Stimulated activated CD8-positive, alpha-beta memory T cell treated with anti-CD3 and anti-CD28 coated beads, Interleukin-12 subunit alpha, Interleukin-12 subunit beta, amount 100 ng/mL, for 24 hours (primary cell): ENCODE results near the gene FANK1.
A peak's percentile ranks its signal among the peaks of the same experiment; 100 is the strongest.

Experiments
- DNase-seq: peaks from one replicate; pipeline ENCODE4 v3.0.0-alpha.2; 2020; ENCODE audit errors: extremely low read depth

Gene FANK1, protein sequence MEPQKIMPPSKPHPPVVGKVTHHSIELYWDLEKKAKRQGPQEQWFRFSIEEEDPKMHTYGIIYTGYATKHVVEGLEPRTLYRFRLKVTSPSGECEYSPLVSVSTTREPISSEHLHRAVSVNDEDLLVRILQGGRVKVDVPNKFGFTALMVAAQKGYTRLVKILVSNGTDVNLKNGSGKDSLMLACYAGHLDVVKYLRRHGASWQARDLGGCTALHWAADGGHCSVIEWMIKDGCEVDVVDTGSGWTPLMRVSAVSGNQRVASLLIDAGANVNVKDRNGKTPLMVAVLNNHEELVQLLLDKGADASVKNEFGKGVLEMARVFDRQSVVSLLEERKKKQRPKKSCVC

DNA sequence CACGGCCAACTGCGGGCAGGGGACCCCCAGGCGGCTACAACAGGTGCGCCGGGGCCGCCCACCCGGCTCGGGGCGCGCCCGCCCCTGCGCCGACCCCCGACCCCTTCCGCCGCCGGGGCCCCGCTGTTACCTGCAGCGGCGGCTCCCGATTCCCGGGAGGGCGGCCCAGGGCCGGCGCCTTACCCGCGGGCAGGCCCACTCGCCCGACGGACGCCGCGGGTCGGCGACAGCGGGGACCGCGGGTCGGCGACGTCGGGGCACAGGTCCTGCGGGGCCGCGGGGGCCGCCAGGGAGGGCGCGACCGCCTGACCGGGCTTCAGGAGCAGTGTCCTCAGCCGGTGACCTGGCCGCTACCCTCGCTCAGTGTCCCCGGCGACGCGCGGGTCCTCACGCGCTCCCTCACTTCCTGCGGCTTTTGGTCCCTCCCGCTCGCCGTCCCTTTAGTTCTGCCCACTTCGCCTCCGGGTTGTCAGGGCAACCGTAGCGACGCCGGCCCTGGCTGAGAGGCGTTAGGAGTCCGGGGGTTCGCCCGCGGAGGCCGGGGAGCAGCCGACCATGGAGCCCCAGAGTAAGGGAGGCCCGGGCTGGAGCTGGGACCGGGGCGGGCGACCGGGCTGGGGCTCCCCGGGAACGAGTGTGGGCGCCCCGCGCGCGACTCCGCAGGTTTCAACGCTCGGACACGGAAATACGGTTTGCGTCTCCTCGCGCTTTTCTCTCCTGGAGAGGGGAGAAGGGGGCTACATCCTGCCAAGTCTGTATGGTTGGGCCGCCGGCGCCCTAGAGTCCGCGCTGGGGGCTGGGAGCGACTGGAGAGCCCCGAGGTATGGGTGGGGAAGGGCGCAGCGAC is at the start of gene FANK1:
TSS of gene FANK1 (plus strand) at position 477 of the 847 bp plus-strand sequence. CDS start at position 556, 79 bp downstream.
- peak; percentile 51 for DNase-seq

DNA sequence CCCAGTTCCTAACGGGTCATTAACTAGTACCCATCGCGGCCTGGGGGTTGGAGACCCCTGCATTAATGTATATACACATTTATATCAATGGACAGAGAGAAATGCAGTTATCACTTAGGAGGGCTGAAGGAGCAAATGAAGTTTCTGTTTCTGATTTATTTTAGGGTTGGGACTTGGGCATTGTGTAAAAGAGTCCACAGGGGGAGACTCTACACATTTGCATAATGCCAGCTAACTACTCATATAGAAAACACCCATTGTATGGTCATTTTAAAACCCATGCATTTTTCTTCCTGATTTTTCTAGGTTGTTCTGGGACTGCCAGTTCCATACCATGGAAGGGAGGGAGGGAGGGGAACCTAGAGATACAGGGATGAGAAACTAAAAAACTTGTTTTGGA is 49.5 kb upstream of the FANK1 start:
- no peak for DNase-seq

DNA sequence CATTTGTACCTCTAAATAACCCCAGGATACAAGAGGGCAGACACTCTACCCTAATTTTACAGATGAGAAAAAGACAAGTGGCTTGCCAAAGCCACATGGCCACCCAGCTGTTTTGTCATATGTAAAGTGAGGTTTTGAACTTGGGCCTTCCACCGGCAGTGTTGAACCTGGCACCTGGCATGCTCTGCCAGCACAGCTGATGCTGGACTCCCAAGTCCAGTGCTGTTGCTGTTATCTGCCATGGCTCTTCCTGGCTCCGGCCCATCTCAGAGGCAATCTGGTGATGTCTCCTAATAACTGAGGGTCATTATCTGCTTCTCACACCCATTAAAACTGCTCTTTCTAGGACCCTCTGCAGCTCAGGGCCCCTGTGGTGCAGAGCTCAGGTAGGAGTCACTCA is 48.0 kb upstream of the FANK1 start:
- DNase-seq, result no peak

DNA sequence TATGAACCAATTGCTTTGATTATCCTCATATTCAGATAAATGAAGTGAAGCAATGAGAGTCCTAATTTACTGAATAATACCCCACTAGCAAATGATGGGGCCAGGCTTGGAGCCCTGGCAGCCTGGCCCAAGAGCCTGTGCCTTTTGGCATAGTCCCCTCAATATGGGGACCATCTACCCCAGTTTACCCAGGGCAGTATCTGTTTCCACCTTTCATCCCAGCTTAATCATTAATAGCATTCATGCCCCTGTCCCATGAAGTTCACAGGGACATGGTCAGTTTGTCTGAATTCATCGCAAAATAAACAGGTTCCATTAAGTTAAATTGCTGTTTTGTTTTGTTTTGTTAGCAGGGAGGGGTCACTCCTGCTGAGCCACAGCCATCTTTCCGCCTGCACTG is 47.5 kb upstream of the FANK1 start:
- DNase-seq, result no peak

DNA sequence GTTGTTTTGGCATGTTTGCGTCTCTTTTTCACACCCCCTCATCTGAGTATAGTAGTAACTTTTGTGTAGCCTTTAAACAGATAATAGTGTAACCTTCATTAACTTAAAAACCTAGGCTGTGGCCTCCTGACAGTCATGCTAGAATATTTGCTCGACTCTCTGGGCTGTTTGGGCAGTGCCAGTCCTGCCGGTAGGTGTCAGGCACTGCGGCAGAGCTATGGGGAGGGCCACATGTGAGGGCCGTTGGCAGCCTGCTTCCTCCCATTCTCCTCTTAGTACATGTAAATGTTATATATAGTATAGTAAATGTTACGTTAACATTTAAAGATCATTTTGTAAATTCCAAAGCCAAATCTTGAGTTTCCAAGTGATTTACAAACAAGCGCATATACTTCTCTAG is 46.9 kb upstream of the FANK1 start:
- DNase-seq, result no peak

DNA sequence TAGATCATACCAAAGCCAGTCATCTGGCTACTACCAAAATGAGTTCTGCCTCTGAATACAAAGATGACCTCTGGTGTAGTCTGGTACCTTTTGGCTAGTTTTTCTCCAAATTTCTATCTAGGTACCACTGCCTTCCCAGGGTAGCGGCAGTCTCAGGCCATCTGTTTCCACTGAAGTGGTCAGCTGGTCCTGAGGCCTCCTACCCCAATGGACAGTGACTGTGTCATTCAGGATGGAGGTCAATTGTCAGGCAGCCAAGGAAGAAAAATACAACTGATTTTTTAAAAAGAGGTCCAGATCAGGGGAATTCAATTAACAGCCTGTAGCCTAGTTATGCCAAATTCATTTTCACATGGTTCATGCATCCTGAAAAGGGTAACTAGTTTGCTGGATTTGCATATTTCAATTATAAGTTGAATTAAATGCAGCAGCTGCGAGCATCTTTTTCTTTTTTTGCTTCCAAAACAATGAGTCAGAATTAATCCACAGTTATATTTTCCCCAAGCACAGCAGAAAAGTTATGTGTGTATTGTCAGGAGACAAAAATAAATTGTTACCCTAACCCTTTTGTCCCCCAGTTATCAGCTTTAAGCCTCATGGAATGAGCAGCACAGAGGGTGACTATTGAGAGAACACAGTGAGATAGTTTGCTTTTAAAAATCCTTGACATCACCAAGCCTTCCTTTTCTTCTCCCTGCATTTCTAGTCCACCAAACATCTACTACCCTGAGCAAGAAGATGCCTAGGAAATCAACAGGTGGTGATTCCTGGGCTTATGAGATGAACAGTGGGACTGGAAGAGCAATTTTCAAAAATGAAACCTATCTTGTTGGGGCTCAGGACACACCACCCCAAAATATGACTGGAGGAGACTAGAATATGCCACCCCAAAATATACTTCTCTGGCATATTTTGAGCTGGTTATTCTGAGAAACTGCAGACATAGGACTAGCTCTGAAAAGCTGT is 45.3 kb upstream of the FANK1 start:
- no peak for DNase-seq

DNA sequence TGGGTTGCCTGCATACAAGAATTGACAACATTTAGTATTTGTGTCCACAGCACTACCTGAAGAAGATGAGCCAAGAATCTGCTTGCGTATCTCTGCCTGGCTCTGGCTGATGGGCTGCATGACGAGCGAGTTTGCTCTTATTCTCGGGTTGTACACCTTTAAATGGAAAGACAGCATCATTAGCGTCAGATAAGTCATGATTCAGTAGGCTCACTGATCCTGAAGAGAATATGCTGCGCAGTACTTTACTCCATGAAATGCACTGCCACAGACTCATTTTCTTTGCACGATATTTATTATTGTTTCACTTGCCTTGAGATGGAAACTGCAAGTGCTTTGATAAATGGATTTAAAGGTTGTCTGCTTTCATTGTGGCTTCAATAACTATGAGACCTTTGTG is 43.9 kb upstream of the FANK1 start:
- no peak for DNase-seq

DNA sequence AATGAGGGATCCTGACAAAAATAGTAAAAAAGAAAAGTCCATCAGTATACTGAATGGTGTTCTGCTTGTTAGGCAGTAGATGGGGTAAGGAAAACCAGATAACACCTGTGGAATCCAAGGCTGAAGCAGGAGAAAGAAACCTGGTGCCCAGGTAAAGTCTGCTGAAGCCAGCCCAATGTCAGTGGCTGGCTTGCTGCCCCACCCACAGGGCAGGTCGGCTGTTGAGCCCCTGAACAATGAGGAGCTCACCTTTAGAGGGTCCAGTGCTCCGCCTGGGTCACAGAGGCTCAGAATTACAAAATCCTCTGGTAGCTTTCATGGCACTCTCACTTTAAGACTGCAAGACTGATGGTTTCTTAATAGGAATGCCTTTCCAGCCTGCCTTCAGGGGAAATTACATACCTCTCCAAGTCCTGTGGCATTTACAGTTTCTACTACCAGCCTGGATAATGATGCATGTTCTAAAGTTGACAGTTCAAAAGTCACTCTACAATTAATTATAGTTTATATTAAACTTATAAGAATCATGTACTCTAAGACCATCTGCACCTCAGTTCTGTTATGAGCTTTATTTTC is 39.1 kb upstream of the FANK1 start:
- DNase-seq, result no peak

DNA sequence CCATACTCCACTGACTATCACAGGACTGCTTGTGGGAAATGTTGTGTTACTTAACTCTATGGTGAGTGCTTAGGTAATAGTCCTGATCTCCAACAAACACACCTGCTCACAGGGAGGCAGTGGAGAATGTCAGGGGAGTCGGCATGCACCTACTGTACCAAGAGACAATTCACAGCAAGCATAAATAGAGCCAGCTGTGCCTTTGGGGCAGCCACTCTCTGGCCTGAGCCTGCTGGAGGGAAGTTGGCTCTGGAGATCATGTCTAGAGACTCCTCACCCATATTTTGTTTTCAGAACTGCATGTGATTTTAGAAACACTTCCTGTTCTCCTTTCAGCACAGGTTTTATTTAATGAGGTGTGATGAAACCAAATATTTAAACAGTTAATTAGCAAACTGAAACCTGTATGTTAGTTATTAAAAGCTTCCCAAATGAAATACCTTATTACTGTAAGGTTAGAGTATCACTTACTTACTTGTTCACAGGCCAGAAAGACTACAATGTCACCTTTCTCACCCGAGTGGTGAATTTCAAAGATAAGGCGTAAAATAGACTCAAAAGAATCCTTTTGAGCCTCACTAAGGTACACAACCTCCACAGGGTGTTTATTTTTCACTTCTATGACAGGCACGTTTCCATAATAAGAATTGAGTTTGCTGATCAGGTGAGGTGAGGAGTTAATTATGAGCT is 37.1 kb upstream of the FANK1 start:
- DNase-seq, result no peak

DNA sequence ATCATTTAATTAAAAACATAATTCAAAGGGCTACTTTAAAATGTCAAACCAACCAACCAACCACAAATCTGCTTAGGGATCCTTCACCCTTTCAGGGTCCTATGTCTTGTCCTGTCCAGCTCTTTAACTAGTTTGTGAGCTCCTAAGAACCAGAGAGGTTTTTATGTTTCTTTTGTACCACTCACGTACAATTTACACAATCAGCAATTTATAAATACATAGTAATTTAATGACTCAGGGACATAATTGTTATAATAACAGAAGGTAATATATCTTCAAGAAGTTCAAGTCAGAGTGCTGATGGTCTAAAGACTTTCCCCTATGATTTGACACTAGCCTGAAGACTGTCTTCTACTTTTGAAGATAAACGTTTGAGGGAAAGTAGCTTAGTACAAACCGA is 31.2 kb upstream of the FANK1 start:
- no peak for DNase-seq

DNA sequence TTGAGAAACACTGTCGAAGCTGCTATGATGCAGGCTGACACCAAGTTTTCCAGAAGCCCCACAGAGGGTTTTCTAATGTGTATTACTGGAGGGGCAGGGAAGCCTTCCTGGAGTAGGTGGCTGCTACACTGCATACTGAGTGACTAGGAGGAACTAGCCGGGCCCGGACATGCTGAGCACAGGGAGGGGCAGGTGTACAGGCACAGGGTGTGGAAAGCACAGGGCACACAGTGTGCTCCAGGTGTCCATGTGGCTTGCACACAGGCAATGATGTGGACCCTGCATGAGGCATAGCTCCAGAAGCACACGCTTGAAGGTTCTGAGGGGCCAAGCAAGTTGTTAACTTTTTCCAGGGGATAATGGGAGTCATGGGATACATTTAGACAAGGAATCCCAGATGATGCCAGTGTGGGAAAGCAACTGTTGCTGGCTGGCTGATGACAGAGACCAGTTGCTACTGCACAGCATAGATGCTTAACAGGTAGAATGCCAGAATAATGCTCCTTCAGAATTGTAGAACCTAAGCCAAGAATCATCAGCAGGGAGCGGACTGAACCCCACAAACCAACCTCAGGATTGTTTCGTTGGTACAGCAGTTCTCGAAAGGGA is 29.8 kb upstream of the FANK1 start:
- no peak for DNase-seq

DNA sequence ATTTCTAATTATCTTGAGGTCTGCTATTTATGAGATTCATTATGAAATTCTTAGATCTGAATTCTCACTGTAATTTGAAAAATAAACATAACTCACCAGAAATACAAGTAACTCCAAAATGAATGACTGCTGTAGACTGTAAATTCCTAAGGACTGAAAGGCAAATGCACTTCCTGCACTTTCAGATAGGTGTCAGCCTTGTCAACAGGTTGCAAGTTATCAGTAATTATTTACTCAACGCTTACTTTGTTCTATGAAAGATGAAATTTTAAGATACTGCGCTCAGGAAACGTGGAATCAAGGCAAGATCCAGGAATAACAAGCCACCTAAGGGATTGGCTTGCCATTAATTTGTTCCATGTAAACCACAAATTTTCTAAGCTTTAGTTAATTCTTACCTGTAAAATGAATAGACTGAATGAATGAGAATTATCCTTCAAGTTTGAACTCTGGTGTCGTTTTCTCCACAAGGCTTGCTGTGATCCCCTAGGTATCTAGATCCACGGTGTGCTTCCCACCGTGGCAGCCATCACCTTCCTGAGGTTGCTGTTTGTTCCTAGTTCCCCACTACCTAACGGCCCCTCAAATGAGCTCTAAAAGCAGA is 27.9 kb upstream of the FANK1 start:
- DNase-seq, result no peak

DNA sequence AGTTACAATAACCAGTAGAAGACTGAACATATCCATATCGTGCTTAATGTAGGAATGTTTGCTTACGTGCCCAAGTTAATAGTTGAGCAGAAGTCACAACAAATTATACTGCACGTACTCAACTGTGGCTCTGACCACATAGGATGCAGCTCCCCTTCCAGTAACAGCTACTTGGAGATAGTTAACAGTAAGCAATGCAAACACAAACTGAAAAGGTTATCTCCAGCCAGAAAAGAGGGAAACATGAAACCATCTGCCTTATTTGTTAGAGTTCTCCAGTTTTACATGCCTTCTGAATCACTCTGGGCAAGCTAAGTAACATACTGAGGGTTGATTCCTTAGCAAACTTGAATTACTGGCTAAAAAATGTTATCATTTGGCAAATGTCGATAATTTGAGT is 25.0 kb upstream of the FANK1 start:
- DNase-seq, result no peak

DNA sequence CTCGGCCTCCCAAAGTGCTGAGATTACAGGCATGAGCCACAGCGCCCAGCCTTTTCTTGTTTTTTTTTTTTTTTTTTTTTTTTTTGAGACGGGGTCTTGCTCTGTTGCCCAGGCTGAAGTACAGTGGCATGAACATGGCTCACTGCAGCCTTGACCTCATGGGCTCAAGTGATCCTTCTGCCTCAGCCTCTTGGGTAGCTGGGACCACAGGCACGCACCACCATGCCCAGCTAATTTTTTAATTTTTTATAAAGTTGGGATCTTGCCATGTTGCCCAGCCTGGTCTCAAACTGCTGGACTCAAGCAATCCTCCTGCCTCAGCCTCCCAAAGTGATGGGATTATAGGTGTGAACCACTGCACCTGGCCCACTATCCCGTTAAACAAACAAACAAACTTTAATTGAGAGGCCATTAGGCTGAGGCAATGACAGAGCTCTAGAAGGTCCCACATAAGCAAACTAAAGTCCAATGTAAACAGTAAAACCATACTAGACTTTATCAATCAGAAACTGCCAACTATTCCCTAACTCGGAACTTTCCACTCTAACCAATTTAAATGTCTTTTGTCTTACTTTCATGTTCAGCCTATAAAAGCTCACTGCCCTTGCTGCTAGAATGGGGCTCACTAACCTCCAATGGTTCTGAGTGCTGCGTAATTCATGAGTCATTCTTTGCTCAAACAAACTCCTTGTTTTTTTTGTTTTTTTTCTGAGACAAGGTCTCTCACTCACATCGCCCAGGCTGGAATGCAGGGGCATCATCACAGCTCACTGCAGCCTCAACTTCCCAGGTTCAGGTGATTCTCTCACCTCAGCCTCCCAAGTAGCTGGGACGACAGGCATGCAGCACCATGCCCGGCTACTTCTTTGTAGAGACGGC is 17.2 kb upstream of the FANK1 start:
- no peak for DNase-seq

DNA sequence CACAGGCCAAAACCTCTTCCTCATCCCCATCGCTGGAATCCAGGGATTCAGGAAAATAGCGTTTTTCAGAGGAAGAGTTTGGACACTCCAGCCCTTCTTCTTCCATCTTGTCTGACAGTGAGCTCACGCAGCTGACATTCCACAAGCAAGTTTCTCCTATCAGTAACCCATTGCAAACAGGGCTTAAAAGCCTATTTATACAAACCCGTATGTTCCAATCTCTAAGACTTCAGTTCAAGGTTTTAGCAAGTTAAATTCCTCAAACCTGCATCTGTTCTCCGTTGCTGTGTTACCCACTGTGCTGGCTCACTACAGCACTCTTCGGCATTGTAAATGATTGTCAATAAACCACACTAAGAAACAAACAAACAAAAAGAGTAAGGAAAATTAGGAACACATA is 15.6 kb upstream of the FANK1 start:
- DNase-seq, result no peak

DNA sequence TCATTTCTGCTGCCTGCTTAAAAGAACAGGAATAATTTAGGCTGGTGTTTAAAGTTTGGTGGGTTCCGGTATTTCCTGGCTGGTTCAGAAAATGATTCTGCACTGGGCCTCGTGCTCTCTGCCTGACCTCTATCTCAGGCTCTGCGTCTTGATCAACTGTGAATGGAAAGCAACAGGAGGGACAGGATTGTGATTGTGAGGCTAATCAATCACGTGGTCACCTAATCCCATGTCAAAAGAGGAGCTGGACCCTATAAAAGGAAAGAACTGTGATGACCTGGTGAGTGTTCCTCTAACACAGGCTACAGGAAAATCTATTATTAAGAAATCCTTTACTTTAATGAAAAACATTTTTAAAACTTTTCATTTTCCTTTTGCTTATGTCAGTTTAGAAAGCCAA is 15.2 kb upstream of the FANK1 start, which contains the start of gene DHX32:
TSS of gene DHX32 (minus strand) at position 101 of the 400 bp plus-strand sequence. CDS start 468 bp downstream, outside the sequence.
- DNase-seq, result no peak

DNA sequence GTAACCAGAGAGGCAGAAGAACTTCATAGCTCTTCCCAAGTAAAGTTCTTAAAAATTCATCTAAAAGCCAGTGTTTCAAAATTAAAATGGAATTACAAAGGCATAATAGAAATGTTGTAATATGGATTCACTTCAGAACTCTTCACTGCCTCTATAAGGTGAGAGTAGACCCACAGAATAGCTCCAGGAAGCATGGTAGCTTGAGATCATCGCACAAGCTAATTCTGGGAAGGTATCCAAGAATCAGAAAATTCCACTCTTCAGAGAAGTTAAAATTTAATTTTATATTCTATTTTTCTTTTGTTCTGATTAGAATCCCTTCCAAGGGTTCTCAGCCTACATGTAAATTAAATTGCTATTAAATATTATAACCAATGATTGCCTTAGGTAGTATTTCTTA is 13.8 kb upstream of the FANK1 start:
- DNase-seq, result no peak

DNA sequence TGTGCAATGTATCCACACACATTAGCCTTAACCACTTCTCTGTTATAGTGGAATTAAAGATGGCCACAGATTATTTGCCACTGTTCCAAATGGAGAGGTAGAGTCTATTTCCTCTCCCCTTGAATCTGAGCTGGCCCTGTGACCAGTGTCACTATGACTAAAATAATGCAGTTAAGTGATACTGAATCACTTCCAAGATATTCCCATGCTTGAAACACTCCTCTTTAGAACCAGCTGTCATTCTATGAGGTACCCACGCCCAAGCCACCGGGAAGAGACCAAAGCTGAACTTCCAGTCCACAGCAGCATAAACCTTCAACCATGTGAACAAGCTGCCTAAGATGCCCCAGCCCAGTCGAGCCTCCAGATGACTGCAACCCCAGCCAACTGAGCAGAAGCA is 13.2 kb upstream of the FANK1 start:
- DNase-seq, result no peak

DNA sequence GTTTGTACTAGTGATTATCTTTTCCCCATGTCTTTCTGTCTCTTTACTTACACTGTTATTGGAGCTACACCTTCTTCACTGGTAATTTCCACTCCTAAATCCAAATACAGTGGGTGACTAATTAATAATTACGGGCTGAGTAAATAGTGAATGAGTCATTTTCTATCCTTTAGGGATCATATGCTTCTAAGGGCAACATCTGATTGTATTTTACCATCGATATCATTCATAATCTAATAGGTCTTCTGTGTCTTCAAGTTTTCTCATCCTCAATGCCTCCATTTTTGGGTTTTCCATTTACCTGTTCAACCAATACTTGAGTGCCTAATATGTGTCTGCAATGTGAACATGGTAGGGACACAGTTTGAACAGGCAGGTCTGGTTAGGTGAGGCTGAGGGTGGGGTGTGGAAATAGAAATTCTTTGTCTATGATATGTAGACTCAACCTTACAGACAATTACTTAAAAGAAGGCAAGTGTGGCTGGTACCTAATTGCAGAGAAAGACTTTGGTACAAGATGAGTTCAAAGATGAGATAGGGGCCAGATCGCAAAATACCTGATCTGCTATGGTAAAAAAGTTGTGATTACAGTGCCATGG is 9.4 kb upstream of the FANK1 start:
- no peak for DNase-seq
